GM12878 (cell line): ENCODE results near the gene CAMTA1. TPM values are rescaled to one million over a fixed set of nuclear protein-coding genes. Genes with fewer than 3 reads are reported as not detected.
A peak's percentile ranks its signal among the peaks of the same experiment; 100 is the strongest.

ENCODE experiments used
- ATAC-seq: fragments of 200-7000 bp; cut with Tn5 transposase; 3 replicates; pipeline ENCODE4 v1.9.1; 2020; ENCODE audit warnings: mild to moderate bottlenecking, moderate library complexity
- BruUV-seq: library from RNA; stranded (reverse); fragments of 400-500 nt; replicated peaks from 2 replicates; lab custom pipeline; 2021; lab: Mats Ljungman, UMichigan
- CTCF ChIA-PET: fragments of 300-600 bp; sonication (Branson Sonifier 250); formaldehyde crosslinking; extraction: SDS; loops from one replicate; lab custom pipeline; 2021; ENCODE audit warnings: inconsistent platforms; lab: Yijun Ruan, JAX
- POLR2A ChIA-PET: fragments of 350-600 bp; formaldehyde crosslinking; extraction: SDS; loops from one replicate; lab custom pipeline; 2021; ENCODE audit warnings: inconsistent platforms; lab: Charles Lee
- RAD21 ChIA-PET: fragments of 300-600 bp; sonication (Branson Sonifier 250); formaldehyde crosslinking; loops from one replicate; lab custom pipeline; 2023; ENCODE audit warnings: antibody characterized with exemption; ENCODE audit not compliant: unreplicated experiment; lab: Charles Lee
- SMC1A ChIA-PET: fragments of 300-600 bp; sonication (Branson Sonifier 250); formaldehyde crosslinking; loops from one replicate; lab custom pipeline; 2023; ENCODE audit not compliant: unreplicated experiment, uncharacterized antibody; lab: Charles Lee
- DNase-seq: peaks from one replicate; pipeline ENCODE4 v3.0.0-alpha.2; 2011; ENCODE audit warnings: low read depth, low spot score
- FAIRE-seq: peaks from 3 replicates; lab custom pipeline; 2011; peaks lifted over from hg19 to GRCh38; lab: Jason Lieb, UNC
- H2AFZ ChIP-seq: 2 replicates; pipeline ENCODE4 v1.6.0; 2011; ENCODE audit warnings: low read depth, low read length, control low read depth; ENCODE audit not compliant: control insufficient read depth
- H3K27ac ChIP-seq: 2 replicates; pipeline ENCODE4 v1.5.1; 2011; ENCODE audit warnings: control low read depth; ENCODE audit not compliant: control insufficient read depth, insufficient read depth
- H3K27me3 ChIP-seq, 2 experiments: replicated peaks in 1 of 2; 2 replicates each; pipeline versions ENCODE4 v1.6.0 to v1.6.1; 2011; ENCODE audit warnings: low read length in 1 of 2; ENCODE audit not compliant: control insufficient read depth in 2 of 2, insufficient read depth in 2 of 2
- H3K36me3 ChIP-seq, 2 experiments: 2 replicates each; pipeline ENCODE4 v1.5.1; 2011; ENCODE audit warnings: low read length in 1 of 2; ENCODE audit not compliant: control insufficient read depth in 2 of 2, insufficient read depth in 2 of 2
- H3K4me1 ChIP-seq: 2 replicates; pipeline ENCODE4 v1.6.1; 2011; ENCODE audit warnings: mild to moderate bottlenecking, low read length, moderate library complexity, mixed read lengths; ENCODE audit not compliant: control insufficient read depth, insufficient read depth
- H3K4me2 ChIP-seq: 2 replicates; pipeline ENCODE4 v1.6.0; 2011; ENCODE audit warnings: control low read depth; ENCODE audit not compliant: control insufficient read depth, insufficient read depth
- H3K4me3 ChIP-seq: fragments of 200-600 bp; sonication (generic); 2 replicates; pipeline ENCODE4 v1.5.1; 2016
- H3K79me2 ChIP-seq: 2 replicates; pipeline ENCODE4 v1.6.0; 2011; ENCODE audit warnings: low read length; ENCODE audit not compliant: control insufficient read depth, insufficient read depth
- H3K9ac ChIP-seq: 2 replicates; pipeline ENCODE4 v1.8.0; 2011; ENCODE audit warnings: low read length, control low read depth, mixed read lengths; ENCODE audit not compliant: control insufficient read depth, insufficient read depth
- H3K9me3 ChIP-seq: replicated peaks from 3 replicates; pipeline ENCODE4 v1.5.1; 2011; ENCODE audit warnings: mild to moderate bottlenecking, low read length; ENCODE audit not compliant: control insufficient read depth, insufficient read depth
- H4K20me1 ChIP-seq: 2 replicates; pipeline ENCODE4 v1.6.0; 2011; ENCODE audit not compliant: control insufficient read depth, insufficient read depth
- E2F4 ChIP-seq: IDR thresholded peaks from 2 replicates; pipeline ENCODE4 v1.6.1; 2012; ENCODE audit warnings: low read depth, low read length, improper control_type of control experiment
- FOXK2 ChIP-seq: fragments of 450-650 bp; IDR thresholded peaks from 2 replicates; pipeline ENCODE4 v1.6.1; 2017; ENCODE audit warnings: mild to moderate bottlenecking, moderate library complexity
- IKZF2 ChIP-seq, 2 experiments: fragments of 450-650 bp; IDR thresholded peaks; 2 replicates each; pipeline ENCODE4 v1.6.1; 2017; ENCODE audit warnings: mild to moderate bottlenecking in 2 of 2, moderate library complexity in 2 of 2
- KLF5 ChIP-seq: fragments of 450-650 bp; IDR thresholded peaks from 2 replicates; pipeline ENCODE4 v1.6.1; 2014; ENCODE audit warnings: mild to moderate bottlenecking; ENCODE audit not compliant: partially characterized antibody
- PKNOX1 ChIP-seq: fragments of 450-650 bp; IDR thresholded peaks from 2 replicates; pipeline ENCODE4 v1.6.1; 2016; ENCODE audit warnings: mild to moderate bottlenecking
- TAF1 ChIP-seq: IDR thresholded peaks from 2 replicates; pipeline ENCODE4 v1.6.1; 2011; ENCODE audit warnings: mild to moderate bottlenecking, low read depth, low read length, borderline replicate concordance
- TCF3 ChIP-seq: IDR thresholded peaks from 2 replicates; pipeline ENCODE4 v1.6.1; 2012; ENCODE audit warnings: low read depth, mild to moderate bottlenecking, low read length, borderline replicate concordance; ENCODE audit not compliant: insufficient read depth
- ZNF384 ChIP-seq: IDR thresholded peaks from 2 replicates; pipeline ENCODE4 v1.6.1; 2012; ENCODE audit warnings: low read depth, mild to moderate bottlenecking, low read length, improper control_type of control experiment, borderline replicate concordance
- WGBS: methylation state at CpG from one replicate; pipeline ENCODE4 v1.1.6; 2016; ENCODE audit warnings: low lambda C conversion rate; ENCODE audit not compliant: insufficient replicate concordance, insufficient coverage; ENCODE audit errors: missing lambda C conversion rate; 5-methylcytosine and 5-hydroxymethylcytosine counted together
- in situ Hi-C: fragments of 300-500 bp; cut with MboI; formaldehyde crosslinking; loops from 9 replicates; pipeline ENCODE4 v1.14.3; 2018; ENCODE audit warnings: mixed read lengths
- intact Hi-C: fragments of 100-400 bp; cut with micrococcal nuclease; formaldehyde crosslinking; loops from one replicate; pipeline ENCODE4 v1.14.2; 2022; ENCODE audit not compliant: unreplicated experiment
- polyA plus RNA-seq, 11 experiments: library from polyadenylated mRNA; depleted of rRNA in 4 of 11; unstranded in 6 of 11; stranded (reverse) in 5 of 11; fragments of >200 nt; fragmentation: Nextera tagmentation in 4 of 11; fragmentation: Illumina TruSeq in 1 of 11; extraction: Ambion mirVana in 4 of 11; extraction: Trizol in 1 of 11; gene quantifications; 1 replicate in 1 of 11; 2 replicates in 10 of 11; pipeline versions ENCODE4 v1.2.1 to v1.2.3, GENCODE V29; 2011 to 2016; ENCODE audit warnings: inconsistent platforms in 2 of 11, missing spikeins in 2 of 11, low read depth in 1 of 11
- total RNA-seq, 4 experiments: library from RNA; depleted of rRNA in 3 of 4; stranded (reverse); fragments of >200 nt in 3 of 4; fragmentation: Illumina TruSeq in 1 of 4; extraction: Trizol in 1 of 4; gene quantifications; 2 replicates each; pipeline versions ENCODE4 v1.2.1 to v1.2.3, GENCODE V29; 2013 to 2021
- TF ChIP-seq, protein P1 (sequence below): fragments of 150-350 bp; IDR thresholded peaks from 2 replicates; pipeline ENCODE4 v1.6.1; 2016; ENCODE audit warnings: low read depth, low read length
- TF ChIP-seq, protein P2 (sequence below): IDR thresholded peaks from 2 replicates; pipeline ENCODE4 v1.6.1; 2011; ENCODE audit warnings: borderline replicate concordance, low read depth, mild to moderate bottlenecking, moderate library complexity, low read length; ENCODE audit not compliant: insufficient read depth, poor library complexity, severe bottlenecking
- TF ChIP-seq, protein P3 (sequence below): IDR thresholded peaks from 2 replicates; pipeline ENCODE4 v1.6.1; 2012; ENCODE audit warnings: low read length, inconsistent platforms
- TF ChIP-seq, protein P4 (sequence below): fragments of 450-650 bp; IDR thresholded peaks from 2 replicates; pipeline ENCODE4 v1.6.1; 2017; ENCODE audit warnings: mild to moderate bottlenecking, low read depth, inconsistent platforms; ENCODE audit not compliant: poor library complexity, severe bottlenecking

Gene CAMTA1
- total and polyA plus RNA-seq, 10 of the 15 experiments (the other 5 are each of a cell fraction or from before 2014, with no cell fraction given): 37.7 to 148 (median 76.4) TPM

GRCh38 chr1:7069931-7070330 lies 284.7 kb downstream of the CAMTA1 start:
- POLR2A ChIA-PET: no interaction called here
- no peak overlapping the region for H2AFZ ChIP-seq
- no peak for TF ChIP-seq TCF3
- TF ChIP-seq ZNF384: no peak
- TF ChIP-seq, protein P1, sequence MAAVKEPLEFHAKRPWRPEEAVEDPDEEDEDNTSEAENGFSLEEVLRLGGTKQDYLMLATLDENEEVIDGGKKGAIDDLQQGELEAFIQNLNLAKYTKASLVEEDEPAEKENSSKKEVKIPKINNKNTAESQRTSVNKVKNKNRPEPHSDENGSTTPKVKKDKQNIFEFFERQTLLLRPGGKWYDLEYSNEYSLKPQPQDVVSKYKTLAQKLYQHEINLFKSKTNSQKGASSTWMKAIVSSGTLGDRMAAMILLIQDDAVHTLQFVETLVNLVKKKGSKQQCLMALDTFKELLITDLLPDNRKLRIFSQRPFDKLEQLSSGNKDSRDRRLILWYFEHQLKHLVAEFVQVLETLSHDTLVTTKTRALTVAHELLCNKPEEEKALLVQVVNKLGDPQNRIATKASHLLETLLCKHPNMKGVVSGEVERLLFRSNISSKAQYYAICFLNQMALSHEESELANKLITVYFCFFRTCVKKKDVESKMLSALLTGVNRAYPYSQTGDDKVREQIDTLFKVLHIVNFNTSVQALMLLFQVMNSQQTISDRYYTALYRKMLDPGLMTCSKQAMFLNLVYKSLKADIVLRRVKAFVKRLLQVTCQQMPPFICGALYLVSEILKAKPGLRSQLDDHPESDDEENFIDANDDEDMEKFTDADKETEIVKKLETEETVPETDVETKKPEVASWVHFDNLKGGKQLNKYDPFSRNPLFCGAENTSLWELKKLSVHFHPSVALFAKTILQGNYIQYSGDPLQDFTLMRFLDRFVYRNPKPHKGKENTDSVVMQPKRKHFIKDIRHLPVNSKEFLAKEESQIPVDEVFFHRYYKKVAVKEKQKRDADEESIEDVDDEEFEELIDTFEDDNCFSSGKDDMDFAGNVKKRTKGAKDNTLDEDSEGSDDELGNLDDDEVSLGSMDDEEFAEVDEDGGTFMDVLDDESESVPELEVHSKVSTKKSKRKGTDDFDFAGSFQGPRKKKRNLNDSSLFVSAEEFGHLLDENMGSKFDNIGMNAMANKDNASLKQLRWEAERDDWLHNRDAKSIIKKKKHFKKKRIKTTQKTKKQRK: no peak
- TF ChIP-seq E2F4: no peak
- TF ChIP-seq, protein P2, sequence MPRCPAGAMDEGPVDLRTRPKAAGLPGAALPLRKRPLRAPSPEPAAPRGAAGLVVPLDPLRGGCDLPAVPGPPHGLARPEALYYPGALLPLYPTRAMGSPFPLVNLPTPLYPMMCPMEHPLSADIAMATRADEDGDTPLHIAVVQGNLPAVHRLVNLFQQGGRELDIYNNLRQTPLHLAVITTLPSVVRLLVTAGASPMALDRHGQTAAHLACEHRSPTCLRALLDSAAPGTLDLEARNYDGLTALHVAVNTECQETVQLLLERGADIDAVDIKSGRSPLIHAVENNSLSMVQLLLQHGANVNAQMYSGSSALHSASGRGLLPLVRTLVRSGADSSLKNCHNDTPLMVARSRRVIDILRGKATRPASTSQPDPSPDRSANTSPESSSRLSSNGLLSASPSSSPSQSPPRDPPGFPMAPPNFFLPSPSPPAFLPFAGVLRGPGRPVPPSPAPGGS: no peak
- no peak for TF ChIP-seq IKZF2 (IDR thresholded peaks at IDR 0.05)
- TF ChIP-seq FOXK2: no peak
- TF ChIP-seq PKNOX1: no peak
- TF ChIP-seq, protein P3, sequence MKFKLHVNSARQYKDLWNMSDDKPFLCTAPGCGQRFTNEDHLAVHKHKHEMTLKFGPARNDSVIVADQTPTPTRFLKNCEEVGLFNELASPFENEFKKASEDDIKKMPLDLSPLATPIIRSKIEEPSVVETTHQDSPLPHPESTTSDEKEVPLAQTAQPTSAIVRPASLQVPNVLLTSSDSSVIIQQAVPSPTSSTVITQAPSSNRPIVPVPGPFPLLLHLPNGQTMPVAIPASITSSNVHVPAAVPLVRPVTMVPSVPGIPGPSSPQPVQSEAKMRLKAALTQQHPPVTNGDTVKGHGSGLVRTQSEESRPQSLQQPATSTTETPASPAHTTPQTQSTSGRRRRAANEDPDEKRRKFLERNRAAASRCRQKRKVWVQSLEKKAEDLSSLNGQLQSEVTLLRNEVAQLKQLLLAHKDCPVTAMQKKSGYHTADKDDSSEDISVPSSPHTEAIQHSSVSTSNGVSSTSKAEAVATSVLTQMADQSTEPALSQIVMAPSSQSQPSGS: no peak
- no peak for TF ChIP-seq TAF1
- no peak for TF ChIP-seq KLF5
- TF ChIP-seq, protein P4, sequence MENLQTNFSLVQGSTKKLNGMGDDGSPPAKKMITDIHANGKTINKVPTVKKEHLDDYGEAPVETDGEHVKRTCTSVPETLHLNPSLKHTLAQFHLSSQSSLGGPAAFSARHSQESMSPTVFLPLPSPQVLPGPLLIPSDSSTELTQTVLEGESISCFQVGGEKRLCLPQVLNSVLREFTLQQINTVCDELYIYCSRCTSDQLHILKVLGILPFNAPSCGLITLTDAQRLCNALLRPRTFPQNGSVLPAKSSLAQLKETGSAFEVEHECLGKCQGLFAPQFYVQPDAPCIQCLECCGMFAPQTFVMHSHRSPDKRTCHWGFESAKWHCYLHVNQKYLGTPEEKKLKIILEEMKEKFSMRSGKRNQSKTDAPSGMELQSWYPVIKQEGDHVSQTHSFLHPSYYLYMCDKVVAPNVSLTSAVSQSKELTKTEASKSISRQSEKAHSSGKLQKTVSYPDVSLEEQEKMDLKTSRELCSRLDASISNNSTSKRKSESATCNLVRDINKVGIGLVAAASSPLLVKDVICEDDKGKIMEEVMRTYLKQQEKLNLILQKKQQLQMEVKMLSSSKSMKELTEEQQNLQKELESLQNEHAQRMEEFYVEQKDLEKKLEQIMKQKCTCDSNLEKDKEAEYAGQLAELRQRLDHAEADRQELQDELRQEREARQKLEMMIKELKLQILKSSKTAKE: no peak

More at GRCh38 chr1:7069931-7070330, 284.7 kb downstream of the CAMTA1 start:
- H3K79me2 ChIP-seq: no peaks in the 10 kb centered on the region
- no peak overlapping the region for H3K4me3 ChIP-seq
- H3K4me2 ChIP-seq: peak overlapping the region; percentile 40; the same call in 1 of the 2 replicates
- peaks cover 0 to 3% of the 10 kb centered on the region in 2 experiments; a peak in 1 of 4 replicates for H3K27me3 ChIP-seq
- ChIA-PET CTCF (interaction anchor here (0.5 to 3.1 kb wide), 19 partner anchors 11 to 1164 kb away, joined by 3 to 29 read pairs (median 4); no protein-coding TSS in a partner anchor), RAD21 (interaction anchor here (0.6 to 1.7 kb wide), 5 partner anchors 98 to 578 kb away, joined by 3 to 8 read pairs (median 4); no protein-coding TSS in a partner anchor), SMC1A (interaction anchor here (0.6 to 1.4 kb wide), 8 partner anchors 9 to 351 kb away, joined by 3 to 11 read pairs (median 4); no protein-coding TSS in a partner anchor)
- BruUV-seq: no TSS peak
- no peak for DNase-seq
- H3K9me3 ChIP-seq: no peaks in the 10 kb centered on the region
- H3K36me3 ChIP-seq: no peaks in the 10 kb centered on the region
- no peaks in the 10 kb centered on the region for H3K4me1 ChIP-seq
- no peak overlapping the region for H3K27ac ChIP-seq
- 17% methylated on average over 23 of the region's 23 CpGs for WGBS
- ATAC-seq: no peak
- intact Hi-C loops: loop anchor here (1.0 to 10.0 kb wide), 3 partner anchors 135 to 350 kb away; no protein-coding TSS in a partner anchor
- in situ Hi-C loops: loop anchor here (5.0 kb wide), 2 partner anchors 273 to 343 kb away; no protein-coding TSS in a partner anchor
- no peak overlapping the region for H3K9ac ChIP-seq
- no peak for FAIRE-seq
- no peaks in the 10 kb centered on the region for H4K20me1 ChIP-seq
